Measurements from ENCODE around the gene E2F2. TPM values are rescaled to one million over a fixed set of nuclear protein-coding genes. Genes with fewer than 3 reads are reported as not detected.
A peak's percentile ranks its signal among the peaks of the same experiment; 100 is the strongest.

Gene E2F2
- total and polyA plus RNA-seq, 7 donors = 0.03 to 0.32 (median 0.06) TPM; not detected in 2

DNA sequence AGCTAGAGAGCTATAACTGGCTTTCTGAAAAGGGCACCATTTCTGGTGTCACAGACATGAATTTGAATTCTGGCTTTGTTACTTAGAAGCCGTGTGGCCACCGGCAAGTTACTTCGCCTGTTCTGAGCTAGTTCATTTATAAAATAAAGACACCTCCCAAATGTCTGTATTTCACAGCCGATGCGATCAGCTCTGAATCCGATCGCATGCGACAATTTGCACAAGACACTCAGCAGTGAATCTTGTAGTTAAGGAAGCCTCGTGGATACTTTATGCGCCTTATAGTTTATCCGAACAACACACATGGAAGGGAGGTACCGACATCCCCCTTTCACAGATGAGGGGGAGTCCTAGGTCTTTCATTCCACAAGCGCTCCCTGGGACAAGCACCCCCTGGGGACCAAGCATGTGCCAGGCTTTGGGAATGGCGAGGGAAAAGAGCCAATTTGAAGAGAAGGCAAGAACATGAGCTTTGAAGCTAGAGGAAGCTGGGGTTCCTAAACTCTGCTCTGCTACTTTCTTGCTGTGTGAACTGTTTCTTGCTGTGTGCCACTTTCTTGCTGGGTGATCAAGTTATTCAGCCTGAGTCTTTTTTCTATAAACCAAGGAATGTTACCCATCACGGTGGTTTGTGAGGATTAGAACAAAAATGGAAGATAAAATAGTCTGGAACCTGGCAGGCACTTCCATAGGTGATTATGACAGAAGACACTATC lies 24.4 kb upstream of the E2F2 start:
- peak overlapping the region; percentile 74 for H3K4me3 ChIP-seq
- no peaks in the 10 kb centered on the region for H3K27me3 ChIP-seq (ENCODE audit: insufficient read depth in 3 of 3, low read length in 2 of 3)
- peaks cover 20% of the 10 kb centered on the region for H3K4me1 ChIP-seq
- 4 to 14% (median 8%) methylated on average over 15 of the region's 15 CpGs for WGBS, 3 donors
- peak overlapping the region; percentile 79 for H3K27ac ChIP-seq
- DNase-seq (peak in 1 of 2 donors; percentile 59), ATAC-seq (peak in 1 of 4 donors; percentile 1)
- intact Hi-C loops (cut with DNase I) = no loop called here
- peaks cover 0 to 9% of the 10 kb centered on the region in 2 donors for H3K36me3 ChIP-seq (ENCODE audit: insufficient read depth in 1 of 2, low read depth in 1 of 2)
- TF ChIP-seq, protein P1, sequence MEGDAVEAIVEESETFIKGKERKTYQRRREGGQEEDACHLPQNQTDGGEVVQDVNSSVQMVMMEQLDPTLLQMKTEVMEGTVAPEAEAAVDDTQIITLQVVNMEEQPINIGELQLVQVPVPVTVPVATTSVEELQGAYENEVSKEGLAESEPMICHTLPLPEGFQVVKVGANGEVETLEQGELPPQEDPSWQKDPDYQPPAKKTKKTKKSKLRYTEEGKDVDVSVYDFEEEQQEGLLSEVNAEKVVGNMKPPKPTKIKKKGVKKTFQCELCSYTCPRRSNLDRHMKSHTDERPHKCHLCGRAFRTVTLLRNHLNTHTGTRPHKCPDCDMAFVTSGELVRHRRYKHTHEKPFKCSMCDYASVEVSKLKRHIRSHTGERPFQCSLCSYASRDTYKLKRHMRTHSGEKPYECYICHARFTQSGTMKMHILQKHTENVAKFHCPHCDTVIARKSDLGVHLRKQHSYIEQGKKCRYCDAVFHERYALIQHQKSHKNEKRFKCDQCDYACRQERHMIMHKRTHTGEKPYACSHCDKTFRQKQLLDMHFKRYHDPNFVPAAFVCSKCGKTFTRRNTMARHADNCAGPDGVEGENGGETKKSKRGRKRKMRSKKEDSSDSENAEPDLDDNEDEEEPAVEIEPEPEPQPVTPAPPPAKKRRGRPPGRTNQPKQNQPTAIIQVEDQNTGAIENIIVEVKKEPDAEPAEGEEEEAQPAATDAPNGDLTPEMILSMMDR (IDR thresholded peaks at IDR 0.05) = no peak
- H3K9me3 ChIP-seq = no peaks in the 10 kb centered on the region

GRCh38 chr1:23554481-23555269 lies 23.6 kb upstream of the E2F2 start:
- TF ChIP-seq, protein P1 (IDR thresholded peaks at IDR 0.05) = peak; percentile 39
- intact Hi-C loops (cut with DNase I) = loop anchor here in 1 of 2 donors (5.0 kb wide), 1 partner anchor 33 kb away; no protein-coding TSS in a partner anchor
- 1 to 3% (median 1%) methylated on average over 47 to 81 of the region's 81 CpGs for WGBS, 3 donors
- Histone ChIP-seq H3K9me3 (no peaks in the 10 kb centered on the region), H3K36me3 (ENCODE audit: insufficient read depth in 1 of 2, low read depth in 1 of 2) (peaks cover 0 to 9% of the 10 kb centered on the region in 2 donors), H3K4me1 (peaks cover 20% of the 10 kb centered on the region), H3K27ac (peak overlapping the region; percentile 79), H3K27me3 (ENCODE audit: insufficient read depth in 3 of 3, low read length in 2 of 3) (no peaks in the 10 kb centered on the region), H3K4me3 (peak overlapping the region; percentile 74)
- DNase-seq = peak; percentile 83 to 90
- ATAC-seq = peak; percentile 77 to 89 (median 84)

DNA sequence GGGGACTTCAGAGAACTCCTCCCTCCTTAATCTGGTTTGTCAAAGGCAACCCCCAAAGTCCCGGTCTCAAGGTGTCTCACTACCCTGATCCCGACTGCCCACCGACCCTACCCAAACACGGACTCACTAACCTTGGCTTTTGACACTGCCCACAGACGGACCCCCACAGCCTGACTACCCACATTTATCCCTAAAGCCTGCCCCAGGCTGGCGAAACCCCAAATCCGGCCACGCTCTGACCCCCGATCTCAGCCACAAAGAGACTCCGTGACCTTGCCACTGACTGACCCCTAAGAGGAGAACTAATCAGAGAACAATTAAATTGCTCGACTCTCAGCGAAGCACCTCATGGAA lies 23.1 kb upstream of the E2F2 start:
- no peaks in the 10 kb centered on the region for H3K9me3 ChIP-seq
- no peak for DNase-seq
- 46 to 50% (median 46%) methylated on average over 12 of the region's 12 CpGs for WGBS, 3 donors

DNA sequence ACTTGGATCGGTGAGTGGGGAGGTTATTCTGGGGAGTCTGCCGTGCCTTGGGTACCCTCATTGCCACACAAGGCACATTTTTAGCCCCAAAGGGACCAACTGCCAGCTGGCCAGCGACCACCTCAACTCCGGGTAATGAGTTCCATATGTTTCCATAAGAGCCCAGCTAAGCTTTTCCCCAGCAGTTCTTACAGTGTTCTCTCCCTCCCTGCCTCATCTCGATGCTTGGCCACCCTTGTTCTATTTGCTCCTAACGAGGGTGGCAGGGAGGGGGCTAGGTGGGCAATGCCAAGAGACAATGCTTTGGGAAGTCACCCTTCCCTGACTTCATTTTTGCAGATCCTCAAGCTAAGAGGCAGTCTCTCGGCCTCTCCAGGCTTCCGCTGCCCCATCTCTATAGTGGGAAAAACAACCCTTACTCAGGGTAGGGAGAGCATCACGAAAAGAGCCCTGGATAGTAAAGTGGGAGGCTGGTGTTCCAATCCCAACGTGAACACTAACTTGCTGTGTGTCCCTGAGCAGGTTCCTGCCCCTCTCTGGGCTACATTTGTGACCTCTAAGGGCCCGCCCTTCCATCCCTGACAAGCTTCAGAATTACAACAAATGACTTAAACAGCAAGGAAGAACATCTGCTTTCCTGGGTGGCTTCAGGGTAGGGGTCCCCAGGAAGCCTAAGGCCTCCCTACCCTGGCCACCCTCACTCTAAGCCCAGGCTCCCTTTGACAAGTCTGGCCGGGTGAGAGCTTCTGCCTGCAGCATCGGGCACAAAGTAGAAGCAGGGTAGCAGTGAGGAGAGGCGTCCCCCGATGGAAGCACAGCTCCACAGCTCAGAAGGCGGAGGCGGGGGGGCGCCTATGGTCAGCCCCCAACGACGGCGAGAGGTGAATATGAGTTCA lies 22.4 kb upstream of the E2F2 start:
- TF ChIP-seq, protein P1 (IDR thresholded peaks at IDR 0.05) = no peak
- Histone ChIP-seq H3K27ac (peak overlapping the region; percentile 79), H3K4me3 (peak overlapping the region; percentile 74), H3K36me3 (ENCODE audit: insufficient read depth in 1 of 2, low read depth in 1 of 2) (peaks cover 0 to 9% of the 10 kb centered on the region in 2 donors), H3K27me3 (ENCODE audit: insufficient read depth in 3 of 3, low read length in 2 of 3) (no peaks in the 10 kb centered on the region), H3K9me3 (no peaks in the 10 kb centered on the region), H3K4me1 (peaks cover 20% of the 10 kb centered on the region)
- no peak for ATAC-seq
- DNase-seq = no peak
- intact Hi-C loops (cut with DNase I) = loop anchor here in 1 of 2 donors (5.0 kb wide), 1 partner anchor 34 kb away; no protein-coding TSS in a partner anchor
- 69 to 77% (median 70%) methylated on average over 21 of the region's 21 CpGs for WGBS, 3 donors

More for the DNA sequence above, 23.1 kb upstream of the E2F2 start:
- TF ChIP-seq, protein P1 (IDR thresholded peaks at IDR 0.05) = no peak
- Histone ChIP-seq H3K4me3 (peak overlapping the region; percentile 74), H3K4me1 (peaks cover 20% of the 10 kb centered on the region), H3K36me3 (ENCODE audit: insufficient read depth in 1 of 2, low read depth in 1 of 2) (peaks cover 0 to 9% of the 10 kb centered on the region in 2 donors), H3K27ac (peak overlapping the region; percentile 79), H3K27me3 (ENCODE audit: insufficient read depth in 3 of 3, low read length in 2 of 3) (no peaks in the 10 kb centered on the region)
- ATAC-seq = no peak
- intact Hi-C loops (cut with DNase I) = loop anchor here in 1 of 2 donors (5.0 kb wide), 1 partner anchor 33 kb away; no protein-coding TSS in a partner anchor
